Activated CD8-positive, alpha-beta memory T cell treated with anti-CD3 and anti-CD28 coated beads, Interleukin-2, amount 50 U/mL, for 48 hours (primary cell): ENCODE measurements around the gene PUS1.
"Not testable (repeated sequence)": the region's sequence is repeated elsewhere in the genome, so short reads cannot be mapped to it uniquely, and the experiment has no call there.

Source experiments
- DNase-seq: peaks from one replicate; pipeline ENCODE4 v3.0.0-alpha.2; 2020

The PUS1 gene

DNA sequence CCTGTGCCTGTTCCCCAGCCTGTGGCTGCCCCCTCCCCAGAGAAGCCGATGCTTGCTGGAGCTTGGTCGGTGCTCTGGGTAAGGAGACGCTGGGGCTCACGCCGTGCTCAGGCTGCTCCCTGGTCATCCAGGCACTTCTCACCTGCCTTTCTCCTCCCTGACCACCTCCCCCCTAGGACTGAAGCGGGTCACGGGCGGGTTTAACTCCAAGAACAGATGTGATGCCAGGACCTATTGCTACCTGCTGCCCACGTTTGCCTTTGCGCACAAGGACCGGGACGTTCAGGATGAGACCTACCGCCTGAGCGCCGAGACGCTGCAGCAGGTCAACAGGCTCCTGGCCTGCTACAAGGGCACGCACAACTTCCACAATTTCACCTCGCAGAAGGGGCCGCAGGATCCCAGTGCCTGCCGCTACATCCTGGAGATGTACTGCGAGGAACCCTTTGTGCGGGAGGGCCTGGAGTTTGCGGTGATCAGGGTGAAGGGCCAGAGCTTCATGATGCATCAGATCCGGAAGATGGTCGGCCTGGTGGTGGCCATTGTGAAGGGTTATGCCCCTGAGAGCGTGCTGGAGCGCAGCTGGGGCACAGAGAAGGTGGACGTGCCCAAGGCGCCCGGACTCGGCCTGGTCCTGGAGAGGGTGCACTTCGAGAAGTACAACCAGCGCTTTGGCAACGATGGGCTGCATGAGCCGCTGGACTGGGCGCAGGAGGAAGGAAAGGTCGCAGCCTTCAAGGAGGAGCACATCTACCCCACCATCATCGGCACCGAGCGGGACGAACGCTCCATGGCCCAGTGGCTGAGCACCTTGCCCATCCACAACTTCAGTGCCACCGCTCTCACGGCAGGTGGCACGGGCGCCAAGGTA is 12.3 kb downstream of the PUS1 start:
- no peak for DNase-seq

DNA sequence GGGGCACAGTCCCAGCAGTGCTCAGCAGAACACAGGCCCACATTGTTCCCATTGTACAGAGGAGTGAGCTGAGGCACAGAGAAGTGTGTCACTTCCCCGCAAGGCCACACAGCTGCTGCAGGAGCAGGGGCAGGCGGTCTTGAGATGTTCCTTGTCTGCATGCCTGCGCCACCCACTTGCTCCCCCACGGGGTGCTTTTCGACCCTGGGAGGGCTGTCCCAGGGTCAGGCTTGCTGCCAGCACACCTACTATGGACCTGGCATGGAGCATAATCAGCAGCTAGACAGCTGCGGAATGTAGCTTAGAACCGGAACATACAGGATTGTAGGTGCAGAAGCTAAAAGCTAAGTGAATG is 12.9 kb downstream of the PUS1 start:
- DNase-seq: no peak

DNA sequence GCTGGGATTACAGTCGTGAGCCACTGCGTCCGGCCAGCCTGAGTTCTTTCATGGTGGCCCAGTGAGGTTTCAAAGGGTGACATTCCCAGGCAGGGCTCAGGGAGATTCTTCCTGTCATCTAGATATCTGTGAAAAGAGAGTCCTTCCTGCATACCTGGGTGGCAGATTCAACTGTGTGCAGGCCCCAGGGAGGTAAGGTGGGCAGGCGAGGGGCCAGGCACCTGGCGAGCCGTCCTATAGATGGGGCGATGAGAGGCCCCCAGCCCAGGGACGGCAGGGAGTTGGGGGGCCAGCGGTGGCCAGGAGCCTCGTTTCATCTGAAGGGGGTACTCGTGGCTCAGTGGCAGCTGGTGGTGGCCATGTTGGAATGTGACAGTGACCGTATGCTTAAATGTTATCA is 13.6 kb downstream of the PUS1 start:
- DNase-seq: no peak

DNA sequence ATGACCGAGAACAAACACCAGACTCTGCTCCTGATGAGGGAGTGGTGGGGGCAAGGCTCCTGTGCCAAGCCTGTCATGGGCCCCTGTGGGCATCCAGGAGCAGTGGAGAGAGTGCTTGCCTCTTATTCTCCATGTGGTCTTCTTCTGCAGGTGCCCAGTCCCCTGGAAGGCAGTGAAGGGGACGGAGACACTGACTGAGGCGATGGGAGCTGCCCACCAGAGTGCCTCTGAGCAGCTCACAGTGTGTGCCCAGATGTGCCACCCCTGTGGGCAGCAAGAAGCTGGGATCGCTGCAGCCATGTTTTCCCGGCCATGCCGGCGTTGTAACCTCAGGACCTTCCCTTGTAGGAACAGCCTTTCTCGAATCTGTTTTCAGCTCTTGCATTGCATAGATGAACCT is 14.3 kb downstream of the PUS1 start:
- DNase-seq: peak; percentile 45

DNA sequence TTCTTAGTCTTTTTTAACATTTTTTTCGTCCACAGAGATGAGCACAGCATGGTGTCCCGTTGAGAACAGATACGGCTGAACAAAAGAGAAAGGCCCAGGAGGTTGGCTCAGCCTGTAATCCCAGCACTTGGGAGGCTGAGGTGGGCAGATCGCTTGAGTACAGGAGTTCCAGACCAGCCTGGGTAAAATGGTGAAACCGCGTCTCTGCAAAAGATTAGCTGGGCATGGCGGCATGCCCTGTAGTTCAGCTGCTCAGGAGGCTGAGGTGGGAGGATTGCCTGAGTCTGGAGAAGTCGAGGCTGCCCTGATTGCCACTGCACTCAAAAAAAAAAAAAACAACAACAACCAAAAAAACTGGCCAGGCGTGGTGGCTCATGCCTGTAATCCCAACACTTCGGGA is 14.8 kb downstream of the PUS1 start:
- DNase-seq: peak; percentile 37

DNA sequence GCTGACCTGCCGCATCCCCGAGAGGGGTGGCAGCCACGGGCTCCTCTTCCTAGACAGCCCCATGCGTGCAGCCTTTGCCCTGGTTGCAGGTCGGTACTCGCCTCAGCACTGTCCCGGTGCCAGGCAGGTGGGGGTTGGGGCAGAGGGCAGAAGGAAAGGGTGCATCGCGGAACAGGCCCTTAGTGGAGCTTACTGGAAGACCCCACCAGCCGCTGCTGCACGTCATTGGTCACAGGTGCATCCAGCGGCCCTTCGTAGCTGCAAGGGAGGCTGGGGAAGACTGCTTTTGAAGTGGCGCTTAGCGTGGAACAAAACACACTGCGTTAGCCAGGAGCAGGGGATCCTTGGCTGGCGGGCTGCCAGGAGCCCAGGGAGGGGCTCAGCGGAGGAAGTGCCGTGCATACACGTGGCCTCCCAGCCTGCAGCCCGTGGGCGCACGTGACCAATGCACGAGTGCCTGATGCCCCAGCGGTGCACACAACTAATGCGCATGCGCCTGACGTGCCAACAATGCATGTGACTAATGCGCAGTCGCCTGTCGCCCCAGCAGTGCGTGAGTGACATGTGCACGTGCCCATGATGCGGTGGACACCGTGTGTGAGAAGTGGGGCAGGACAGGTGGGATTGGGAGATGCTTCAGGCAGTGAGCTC is 15.7 kb downstream of the PUS1 start:
- peak; percentile 53 for DNase-seq

DNA sequence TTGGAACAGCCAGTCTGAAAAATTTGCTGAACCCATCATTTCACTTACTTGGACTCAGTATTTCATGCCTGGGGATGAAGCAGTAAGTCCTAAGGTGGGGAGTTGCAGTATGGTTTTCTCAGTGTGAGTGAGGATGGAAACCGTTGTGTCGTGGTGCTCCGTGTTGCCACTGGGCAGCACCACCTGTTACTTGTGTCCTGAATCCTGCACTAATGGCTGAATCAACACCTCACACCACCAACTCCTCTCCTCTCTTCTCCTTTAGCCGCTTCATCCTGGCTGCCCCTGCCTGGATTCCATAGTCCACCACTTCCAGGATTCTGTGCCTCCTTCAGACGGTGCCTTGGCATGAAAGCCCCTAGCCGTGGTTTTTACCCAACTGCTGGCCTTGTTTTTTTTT is 17.7 kb downstream of the PUS1 start:
- peak; percentile 47 for DNase-seq

DNA sequence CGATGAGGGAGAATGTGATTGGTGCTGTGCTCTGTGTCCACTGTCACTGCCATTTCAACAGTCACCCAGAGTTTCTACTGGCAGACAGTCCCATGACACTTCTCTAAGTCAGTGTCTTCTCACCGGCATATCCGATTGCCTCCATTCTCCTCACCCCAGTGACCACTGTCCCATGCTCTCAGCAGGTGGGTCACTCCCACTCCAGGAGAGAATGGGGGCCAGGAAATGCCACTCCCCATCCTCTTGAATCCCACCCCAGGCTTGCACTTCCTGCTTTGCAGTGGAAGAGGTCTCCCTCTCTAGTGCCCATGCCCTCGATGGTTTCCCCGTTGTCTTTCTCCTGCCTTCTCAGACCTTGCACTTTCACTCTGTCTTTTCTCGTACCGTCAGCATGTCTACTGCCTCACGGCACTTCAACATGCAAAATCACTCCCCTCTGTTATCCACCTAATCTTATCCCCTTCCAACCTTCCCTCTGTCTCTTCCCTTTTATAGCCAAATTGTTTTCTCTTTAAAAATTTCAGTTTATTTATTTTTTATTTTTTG is 18.5 kb downstream of the PUS1 start:
- DNase-seq: peak; percentile 53

DNA sequence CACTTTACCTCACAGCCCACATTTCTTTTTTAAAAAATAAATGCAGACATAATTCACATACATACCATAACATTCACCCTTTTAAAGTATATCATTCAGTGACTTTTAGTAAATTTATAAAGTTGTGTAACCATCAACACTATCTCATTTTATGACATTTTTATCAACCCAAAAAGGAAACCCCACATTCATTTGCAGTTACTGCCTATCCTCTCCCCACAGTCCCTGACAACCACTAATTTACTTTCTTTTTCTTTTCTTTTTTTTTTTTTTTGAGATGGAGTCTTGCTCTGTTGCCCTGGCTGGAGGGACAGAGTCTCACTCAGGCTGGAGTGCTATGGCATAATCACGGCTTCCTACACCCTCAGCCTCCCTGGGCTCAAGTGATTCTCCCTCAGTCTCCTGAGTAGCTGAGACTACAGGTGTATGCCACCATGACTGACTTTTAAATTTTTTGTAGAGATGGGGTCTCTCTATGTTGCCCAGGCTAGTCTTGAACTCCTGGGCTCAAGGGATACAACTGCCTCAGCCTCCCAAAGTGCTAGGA is 19.2 kb downstream of the PUS1 start:
- peak; percentile 37 for DNase-seq

DNA sequence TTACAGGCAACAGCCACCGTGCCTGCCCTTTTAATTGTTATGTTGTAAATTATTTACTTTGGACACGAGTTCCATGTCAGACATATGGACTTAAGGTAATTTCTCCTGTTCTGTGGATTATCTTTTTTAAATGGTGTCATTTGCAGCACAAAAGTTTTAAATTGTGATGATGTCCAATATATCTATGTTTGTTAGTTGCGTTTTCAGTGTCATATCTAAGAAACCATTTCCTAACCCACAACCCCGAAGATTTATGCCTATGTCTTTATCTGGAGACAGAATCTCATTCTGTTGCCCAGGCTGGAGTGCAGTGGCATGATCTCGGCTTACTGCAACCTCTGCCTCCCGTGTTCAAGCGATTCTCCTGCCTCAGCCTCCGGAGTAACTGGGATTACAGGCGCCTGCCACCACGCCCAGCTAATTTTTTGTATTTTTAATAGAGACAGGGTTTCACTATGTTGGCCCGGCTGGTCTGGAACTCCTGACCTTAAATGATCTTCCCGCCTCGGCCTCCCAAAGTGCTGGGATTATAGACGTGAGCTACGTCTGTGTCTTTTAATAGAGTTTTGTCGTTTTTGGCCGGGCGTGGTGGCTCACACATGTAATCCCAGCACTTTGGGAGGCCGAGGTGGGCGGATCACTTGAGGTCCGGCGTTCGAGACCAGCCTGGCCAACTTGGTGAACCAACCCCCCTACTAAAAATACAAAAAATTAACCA is 19.8 kb downstream of the PUS1 start:
- DNase-seq: peak; percentile 57

DNA sequence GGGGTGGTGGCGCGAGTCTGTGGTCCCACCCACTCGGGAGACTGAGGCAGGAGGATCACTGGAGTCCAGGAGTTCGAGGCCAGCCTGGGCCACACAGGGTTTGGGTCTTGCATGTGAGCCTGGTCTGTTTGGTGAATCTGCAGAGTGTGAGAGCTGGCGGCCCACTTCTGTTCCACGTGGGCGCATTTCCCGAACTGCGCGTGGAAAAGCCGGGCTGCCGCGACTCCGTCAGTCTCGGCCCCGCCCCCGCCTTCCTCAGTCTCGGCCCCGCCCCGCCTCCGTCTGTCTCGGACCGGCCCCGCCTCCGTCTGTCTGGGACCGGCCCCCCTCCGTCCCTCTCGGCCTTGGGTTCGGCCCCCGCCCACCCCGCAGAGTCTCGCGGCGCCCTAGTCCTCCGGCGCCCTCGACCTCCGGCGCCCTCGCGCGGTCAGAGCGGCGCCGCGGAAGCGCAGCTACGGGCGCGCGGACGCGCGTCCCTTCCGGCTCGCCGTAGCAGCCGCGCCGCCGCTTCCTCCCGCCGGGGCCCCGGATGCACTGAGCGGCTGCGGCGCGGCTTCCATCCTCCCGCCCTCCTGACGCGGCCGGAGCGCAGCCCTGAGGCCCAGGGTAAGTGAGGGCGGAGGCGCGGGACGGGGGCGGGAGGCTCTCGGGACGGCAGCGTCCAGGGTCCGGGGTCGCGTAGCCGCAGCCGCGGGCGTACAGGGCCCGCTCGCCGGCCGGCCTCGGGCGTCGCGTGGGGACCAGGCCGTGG is 20.5 kb downstream of the PUS1 start, which contains the start of gene EP400:
Gene EP400, plus strand, starts transcription at position 512 of the 751 bp plus-strand sequence. CDS start 10,678 bp downstream, outside the sequence.
- peak; percentile 96 for DNase-seq

DNA sequence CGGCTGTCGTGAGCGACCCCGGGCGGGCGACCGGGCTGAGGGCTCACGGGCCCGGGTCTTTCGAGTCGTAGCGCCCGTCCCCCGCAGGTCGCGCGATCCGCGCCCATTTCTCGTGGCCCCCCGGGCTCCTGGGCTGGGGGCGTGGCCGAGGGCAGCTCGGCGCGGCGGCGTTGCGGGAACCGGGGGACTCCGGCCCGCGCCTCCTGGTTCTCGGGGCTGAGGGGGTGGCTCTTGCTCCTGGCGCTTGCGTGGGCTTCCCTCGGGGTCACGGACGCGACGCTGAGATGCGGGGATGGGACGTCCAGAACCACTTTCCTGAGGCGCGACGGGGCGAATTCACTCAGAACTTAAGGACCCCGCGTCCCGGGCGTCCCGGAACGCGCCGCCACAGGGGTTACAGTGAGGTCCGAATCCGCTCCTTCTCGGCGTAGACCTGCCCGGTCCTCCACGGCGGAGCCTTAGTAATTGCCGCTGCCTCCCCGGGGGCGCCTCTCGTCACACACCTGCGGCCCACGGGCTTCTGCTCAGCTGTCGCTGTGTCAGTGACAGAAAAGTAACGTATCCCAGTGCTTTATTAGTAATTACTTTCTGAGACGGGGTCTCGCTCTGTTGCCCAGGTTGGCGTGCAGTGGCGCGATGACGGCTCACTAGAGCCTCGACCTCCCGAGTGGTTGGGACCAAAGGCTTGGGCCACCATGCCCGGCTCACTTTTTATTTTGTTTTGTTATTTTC is 21.3 kb downstream of the PUS1 start:
- peak; percentile 74 for DNase-seq

DNA sequence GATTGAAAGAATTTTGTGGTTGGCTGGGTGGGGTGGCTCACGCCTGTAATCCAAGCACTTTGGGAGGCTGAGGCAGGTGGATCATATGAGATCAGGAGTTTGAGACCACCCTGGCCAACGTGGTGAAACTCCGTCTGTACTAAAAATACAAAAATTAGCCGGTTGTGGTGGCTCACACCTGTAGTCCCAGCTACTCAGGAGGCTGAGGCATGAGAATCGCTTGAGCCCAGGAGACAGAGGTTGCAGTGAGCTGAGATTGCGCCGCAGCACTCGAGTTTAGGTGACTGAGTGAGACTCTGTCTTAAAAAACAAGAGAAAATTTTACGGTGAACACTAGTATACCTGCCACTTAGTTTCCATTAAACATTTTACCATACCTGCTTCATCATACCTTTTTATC is 24.7 kb downstream of the PUS1 start:
- peak; percentile 40 for DNase-seq

DNA sequence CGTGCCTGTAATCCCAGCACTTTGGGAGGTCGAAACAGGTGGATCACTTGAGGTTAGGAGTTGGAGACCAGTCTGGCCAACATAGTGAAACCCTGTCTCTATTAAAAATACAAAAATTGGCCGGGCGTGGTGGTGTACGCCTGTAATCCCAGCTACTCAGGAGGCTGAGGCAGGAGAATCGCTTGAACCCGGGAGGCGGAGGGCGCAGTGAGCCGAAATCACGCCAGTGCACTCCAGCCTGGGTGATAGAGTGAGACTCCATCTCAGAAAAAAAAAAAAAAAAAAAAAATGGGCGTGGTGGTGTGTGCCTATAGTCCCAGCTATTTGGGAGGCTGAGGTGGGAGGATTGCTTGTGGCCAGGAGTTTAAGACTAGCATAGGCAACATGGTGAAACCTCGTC is 25.4 kb downstream of the PUS1 start:
- peak; percentile 20 for DNase-seq

DNA sequence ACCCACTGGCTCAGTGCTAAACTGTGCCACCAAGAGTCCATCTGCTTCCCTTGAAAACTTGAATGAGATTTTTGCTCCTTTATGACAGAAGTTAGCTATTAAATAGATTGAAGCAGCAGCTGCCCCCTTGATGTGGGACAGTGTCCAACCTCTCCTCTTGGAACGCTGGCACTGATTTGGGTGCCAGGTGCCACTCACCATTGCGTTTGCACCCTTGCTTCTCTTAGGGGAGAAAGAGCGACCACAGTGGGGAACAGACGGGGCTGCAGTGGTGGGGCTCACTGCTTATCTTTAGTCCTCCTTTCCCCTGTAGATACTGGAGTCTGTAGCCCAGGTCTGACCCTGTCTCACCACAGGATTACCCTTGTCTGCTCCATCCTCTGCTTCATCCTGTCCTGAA is 30.0 kb downstream of the PUS1 start:
- DNase-seq: no peak

DNA sequence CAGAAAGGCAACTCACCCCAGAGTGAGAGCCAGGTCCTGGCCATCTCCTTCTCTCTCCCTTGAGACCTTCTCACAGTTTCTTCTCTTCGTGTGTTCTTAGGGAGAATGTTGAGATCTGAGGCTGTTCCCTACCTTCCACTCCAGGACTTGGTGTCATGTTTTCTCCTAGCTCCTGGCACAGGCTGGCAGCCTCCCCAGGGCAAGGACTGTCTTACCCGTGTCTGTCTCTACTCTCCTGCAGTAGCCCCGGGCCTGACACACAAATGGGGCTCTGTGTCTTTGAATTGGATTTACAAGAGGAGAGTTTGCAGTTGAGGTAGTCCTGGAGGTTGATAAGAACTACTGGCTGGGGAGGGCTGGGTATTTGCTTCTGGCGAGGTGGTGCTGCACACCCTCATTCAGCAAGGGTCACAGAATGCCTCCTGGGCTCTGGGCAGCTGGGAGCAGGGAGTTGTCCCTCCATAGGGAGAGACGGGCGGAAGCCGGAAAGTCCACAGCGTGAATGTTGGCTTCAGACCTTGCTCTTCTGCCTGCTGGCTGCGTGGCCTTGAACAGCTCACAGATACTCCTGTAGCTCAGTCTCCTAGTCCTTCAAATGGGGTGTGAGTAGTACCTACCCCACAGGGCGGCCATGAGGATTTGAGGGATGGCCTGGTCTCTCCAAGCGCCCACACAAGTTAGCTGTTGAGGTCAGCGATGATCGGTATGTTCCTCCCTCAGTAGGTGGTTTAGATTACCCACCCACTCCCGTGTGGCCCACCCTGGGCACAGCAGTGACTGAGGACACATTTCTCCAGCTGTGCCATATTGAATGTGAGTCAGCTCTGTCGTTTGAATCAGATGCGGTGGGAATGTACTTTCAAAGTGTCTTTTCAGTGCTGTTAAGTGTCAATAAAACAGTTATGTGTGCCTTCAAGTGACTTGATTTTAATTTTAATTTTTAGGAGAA is 30.8 kb downstream of the PUS1 start:
- peak; percentile 45 for DNase-seq

DNA sequence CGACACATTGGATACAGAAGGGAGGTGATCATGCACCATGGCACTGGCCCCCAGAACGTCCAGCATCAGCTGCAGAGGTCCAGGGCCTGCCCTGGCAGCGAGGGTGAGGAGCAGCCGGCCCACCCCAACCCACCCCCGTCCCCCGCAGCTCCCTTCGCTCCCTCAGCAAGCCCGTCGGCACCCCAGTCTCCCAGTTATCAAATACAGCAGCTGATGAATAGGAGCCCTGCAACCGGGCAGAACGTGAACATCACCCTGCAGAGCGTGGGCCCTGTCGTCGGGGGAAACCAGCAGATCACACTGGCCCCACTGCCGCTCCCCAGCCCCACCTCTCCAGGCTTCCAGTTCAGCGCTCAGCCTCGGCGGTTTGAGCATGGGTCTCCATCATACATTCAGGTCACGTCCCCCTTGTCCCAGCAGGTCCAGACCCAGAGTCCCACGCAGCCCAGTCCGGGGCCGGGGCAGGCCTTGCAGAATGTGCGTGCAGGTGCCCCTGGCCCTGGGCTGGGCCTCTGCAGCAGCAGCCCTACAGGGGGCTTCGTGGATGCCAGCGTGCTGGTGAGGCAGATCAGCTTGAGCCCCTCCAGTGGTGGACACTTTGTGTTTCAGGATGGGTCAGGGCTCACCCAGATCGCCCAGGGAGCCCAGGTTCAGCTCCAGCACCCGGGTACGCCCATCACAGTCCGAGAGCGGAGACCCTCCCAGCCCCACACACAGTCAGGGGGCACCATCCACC is 31.7 kb downstream of the PUS1 start:
- DNase-seq: not testable (repeated sequence)

DNA sequence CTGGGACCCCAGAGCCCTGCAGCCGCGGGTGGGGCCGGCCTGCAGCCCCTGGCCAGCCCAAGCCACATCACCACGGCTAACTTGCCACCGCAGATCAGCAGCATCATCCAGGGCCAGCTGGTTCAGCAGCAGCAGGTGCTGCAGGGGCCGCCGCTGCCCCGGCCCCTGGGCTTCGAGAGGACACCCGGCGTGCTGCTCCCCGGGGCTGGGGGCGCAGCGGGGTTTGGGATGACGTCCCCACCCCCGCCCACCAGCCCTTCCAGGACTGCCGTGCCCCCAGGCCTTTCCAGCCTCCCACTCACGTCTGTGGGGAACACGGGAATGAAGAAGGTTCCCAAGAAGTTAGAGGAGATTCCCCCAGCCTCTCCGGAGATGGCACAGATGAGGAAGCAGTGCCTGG is 32.3 kb downstream of the PUS1 start:
- DNase-seq: not testable (repeated sequence)

DNA sequence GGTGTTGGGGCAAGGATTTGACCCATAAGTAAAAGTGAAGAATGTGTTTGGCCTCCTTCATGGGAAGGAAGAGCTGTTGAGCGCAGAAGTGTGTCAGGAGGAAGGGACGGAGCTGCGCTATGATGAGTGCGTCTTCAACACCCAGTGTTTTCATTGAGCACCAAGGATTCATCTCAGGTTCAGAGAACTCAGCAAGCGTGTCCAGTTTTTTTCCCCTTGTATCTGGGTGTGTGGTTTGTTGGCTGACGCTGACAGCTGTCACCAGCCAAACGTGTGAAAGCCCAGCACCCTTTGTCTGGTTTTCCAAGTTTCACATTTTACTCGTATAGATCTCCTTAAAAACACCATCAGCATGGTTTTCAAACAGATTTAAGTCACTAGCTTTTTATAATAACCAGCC is 33.0 kb downstream of the PUS1 start:
- DNase-seq: peak; percentile 26

DNA sequence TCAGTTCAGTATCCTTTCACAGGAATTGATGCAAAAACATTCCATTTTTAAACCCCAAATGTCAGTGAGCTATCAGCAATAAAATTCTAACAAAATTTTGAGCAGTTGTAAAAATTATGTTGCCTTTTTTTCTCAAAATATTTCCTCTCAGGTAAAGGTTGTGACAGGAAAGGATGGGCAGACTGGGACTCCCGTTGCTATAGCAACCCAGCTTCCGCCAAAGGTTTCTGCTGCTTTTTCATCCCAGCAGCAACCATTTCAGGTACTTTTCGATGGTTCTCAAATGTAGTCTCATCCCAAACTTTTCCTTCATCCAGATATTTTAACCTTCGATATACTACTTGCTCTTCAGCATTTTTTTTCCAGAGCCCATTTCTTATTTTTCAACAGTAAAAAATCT is 34.3 kb downstream of the PUS1 start:
- DNase-seq: no peak
